Activated CD4-positive, alpha-beta memory T cell treated with anti-CD3 and anti-CD28 coated beads, Interleukin-2, amount 10 ng/mL, durations not matched to agents 7 days and 5 days (primary cell): ENCODE results near the gene PCSK6. TPM values are rescaled to one million over a fixed set of nuclear protein-coding genes. Genes with fewer than 3 reads are reported as not detected.

Experiments
- CTCF ChIA-PET: fragments of 350-600 bp; sonication (Branson Sonifier 250); formaldehyde crosslinking; loops from one replicate; lab custom pipeline; 2021; ENCODE audit warnings: antibody characterized with exemption, inconsistent platforms; lab: Charles Lee
- POLR2A ChIA-PET: fragments of 350-600 bp; sonication (Branson Sonifier 250); formaldehyde crosslinking; loops from one replicate; lab custom pipeline; 2021; ENCODE audit warnings: antibody characterized with exemption; lab: Charles Lee
- DNase-seq: peaks from one replicate; pipeline ENCODE4 v3.0.0-alpha.2; 2020
- H3K27ac Mint-ChIP-seq: one replicate; pipeline ENCODE4 v1.8.0; 2021; ENCODE audit warnings: mild to moderate bottlenecking, mixed read lengths
- H3K27me3 Mint-ChIP-seq: one replicate; pipeline ENCODE4 v1.8.0; 2021; ENCODE audit warnings: mixed read lengths
- H3K36me3 Mint-ChIP-seq: one replicate; pipeline ENCODE4 v1.8.0; 2021; ENCODE audit warnings: low read depth, mixed read lengths
- H3K4me1 Mint-ChIP-seq: one replicate; pipeline ENCODE4 v1.8.0; 2021; ENCODE audit warnings: mixed read lengths
- H3K4me3 Mint-ChIP-seq: one replicate; pipeline ENCODE4 v1.8.0; 2021; ENCODE audit warnings: mild to moderate bottlenecking, mixed read lengths
- H3K9me3 Mint-ChIP-seq: one replicate; pipeline ENCODE4 v1.8.0; 2021; ENCODE audit warnings: mixed read lengths
- total RNA-seq, 2 experiments: library from RNA; stranded (reverse); gene quantifications; one replicate each; pipeline ENCODE4 v1.2.3, GENCODE V29; 2021

The PCSK6 gene
- total RNA-seq, 2 experiments from 2014 or later, result 0.53 to 0.58 TPM

- Mint-ChIP-seq H3K27ac (no peak overlapping the region), H3K4me3 (no peak overlapping the region), H3K9me3 (no peaks in the 10 kb centered on the region), H3K36me3 (no peaks in the 10 kb centered on the region), H3K27me3 (peaks cover 17% of the 10 kb centered on the region), H3K4me1 (peaks cover 36% of the 10 kb centered on the region)
- ChIA-PET CTCF (interaction anchor here (0.7 to 3.2 kb wide), 19 partner anchors 8 to 486 kb away, joined by 3 to 22 read pairs (median 4); no protein-coding TSS in a partner anchor), POLR2A (interaction anchor here (0.7 to 1.6 kb wide), 2 partner anchors 18 to 208 kb away, joined by 3 to 4 read pairs; partner anchors contain the start of gene SNRPA1)
- no peak for DNase-seq
Observed at GRCh38 chr15:101502572-101503295, 13.2 kb upstream of the PCSK6 start.

DNA sequence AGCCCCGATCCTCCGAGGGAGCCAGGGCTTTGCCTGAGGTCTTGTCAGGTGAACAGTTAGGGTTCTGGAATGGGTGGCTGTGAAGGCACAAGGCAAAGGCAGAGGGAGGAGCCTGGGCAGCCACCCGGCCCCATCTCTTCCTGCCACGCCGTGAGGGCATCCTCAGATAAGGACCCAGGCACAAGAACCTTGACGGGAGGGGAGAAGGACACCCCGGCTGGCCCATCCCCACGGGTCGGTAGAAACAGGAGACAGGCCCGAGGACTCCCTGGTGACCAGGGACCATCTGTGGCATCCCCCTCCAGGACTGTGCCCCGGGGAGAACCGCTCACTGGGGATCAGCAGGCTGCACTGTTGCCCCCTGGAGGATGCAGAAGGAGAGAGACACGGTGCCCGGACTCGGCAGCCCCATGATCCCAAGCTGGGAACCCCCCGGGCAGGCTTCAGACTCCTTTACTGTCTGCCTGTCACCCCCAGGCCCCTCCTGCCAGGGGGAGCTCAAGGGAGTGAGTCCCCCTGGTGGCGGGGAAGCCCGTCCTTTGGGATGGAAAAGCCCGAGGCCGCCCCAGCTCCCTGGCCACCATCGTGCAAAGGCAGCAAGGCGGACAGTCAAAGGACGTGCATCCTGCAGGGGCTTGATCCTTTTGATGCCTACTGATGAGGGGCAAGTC lies 12.3 kb upstream of the PCSK6 start:
- H3K36me3 Mint-ChIP-seq, result no peaks in the 10 kb centered on the region
- H3K4me1 Mint-ChIP-seq, result peaks cover 44% of the 10 kb centered on the region
- peaks cover 16% of the 10 kb centered on the region for H3K27me3 Mint-ChIP-seq
- peak overlapping the region; percentile 40 for H3K4me3 Mint-ChIP-seq
- POLR2A ChIA-PET, result interaction anchor here (0.7 to 1.6 kb wide), 2 partner anchors 19 to 207 kb away, joined by 3 to 4 read pairs; partner anchors contain the start of gene SNRPA1
- DNase-seq, result peak; percentile 55
- CTCF ChIA-PET, result interaction anchor here (0.7 to 3.2 kb wide), 21 partner anchors 8 to 485 kb away, joined by 3 to 22 read pairs (median 4); no protein-coding TSS in a partner anchor
- no peaks in the 10 kb centered on the region for H3K9me3 Mint-ChIP-seq
- no peak overlapping the region for H3K27ac Mint-ChIP-seq

DNA sequence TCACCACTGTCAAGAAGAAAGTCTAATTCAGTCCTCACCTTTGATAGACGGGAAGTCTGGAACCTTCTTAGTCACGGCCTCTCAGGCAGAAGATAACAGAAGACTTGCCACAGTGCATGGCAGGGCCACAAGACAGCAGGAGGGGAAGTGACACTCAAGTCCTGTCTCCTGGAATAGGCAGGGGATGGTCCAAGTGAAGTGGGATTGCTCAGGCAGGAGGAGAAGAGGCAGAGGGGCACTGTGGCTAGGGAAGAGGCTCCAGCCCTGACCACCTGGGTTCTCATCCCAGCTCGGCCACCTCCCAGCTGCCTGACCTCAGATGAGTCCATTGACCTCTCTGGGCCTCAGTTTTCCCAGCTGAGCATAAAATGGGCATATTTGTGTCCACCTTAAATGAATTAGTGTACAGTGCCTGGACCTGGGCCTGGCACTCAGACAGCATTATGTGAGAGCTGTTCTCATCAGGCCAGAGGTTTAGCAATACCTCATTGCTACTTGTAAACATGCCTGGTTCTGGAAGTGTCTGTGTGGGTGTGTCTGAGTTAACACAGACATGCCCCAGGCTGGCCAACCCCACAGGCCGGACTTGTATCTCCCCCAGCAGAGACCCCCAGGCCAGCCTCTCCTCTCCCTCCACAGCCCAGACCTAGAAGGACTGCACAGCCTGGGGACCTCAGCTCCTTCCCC lies 11.5 kb upstream of the PCSK6 start:
- no peak overlapping the region for H3K4me3 Mint-ChIP-seq
- no peaks in the 10 kb centered on the region for H3K9me3 Mint-ChIP-seq
- POLR2A ChIA-PET, result interaction anchor here (1.6 kb wide), 1 partner anchor 206 kb away, joined by 4 read pairs; the partner anchor contains the start of gene SNRPA1
- H3K4me1 Mint-ChIP-seq, result peaks cover 52% of the 10 kb centered on the region
- H3K27ac Mint-ChIP-seq, result no peak overlapping the region
- DNase-seq, result no peak
- no peaks in the 10 kb centered on the region for H3K36me3 Mint-ChIP-seq
- CTCF ChIA-PET, result interaction anchor here (0.7 to 3.2 kb wide), 10 partner anchors 8 to 274 kb away, joined by 3 to 22 read pairs (median 8); no protein-coding TSS in a partner anchor
- peaks cover 23% of the 10 kb centered on the region for H3K27me3 Mint-ChIP-seq

DNA sequence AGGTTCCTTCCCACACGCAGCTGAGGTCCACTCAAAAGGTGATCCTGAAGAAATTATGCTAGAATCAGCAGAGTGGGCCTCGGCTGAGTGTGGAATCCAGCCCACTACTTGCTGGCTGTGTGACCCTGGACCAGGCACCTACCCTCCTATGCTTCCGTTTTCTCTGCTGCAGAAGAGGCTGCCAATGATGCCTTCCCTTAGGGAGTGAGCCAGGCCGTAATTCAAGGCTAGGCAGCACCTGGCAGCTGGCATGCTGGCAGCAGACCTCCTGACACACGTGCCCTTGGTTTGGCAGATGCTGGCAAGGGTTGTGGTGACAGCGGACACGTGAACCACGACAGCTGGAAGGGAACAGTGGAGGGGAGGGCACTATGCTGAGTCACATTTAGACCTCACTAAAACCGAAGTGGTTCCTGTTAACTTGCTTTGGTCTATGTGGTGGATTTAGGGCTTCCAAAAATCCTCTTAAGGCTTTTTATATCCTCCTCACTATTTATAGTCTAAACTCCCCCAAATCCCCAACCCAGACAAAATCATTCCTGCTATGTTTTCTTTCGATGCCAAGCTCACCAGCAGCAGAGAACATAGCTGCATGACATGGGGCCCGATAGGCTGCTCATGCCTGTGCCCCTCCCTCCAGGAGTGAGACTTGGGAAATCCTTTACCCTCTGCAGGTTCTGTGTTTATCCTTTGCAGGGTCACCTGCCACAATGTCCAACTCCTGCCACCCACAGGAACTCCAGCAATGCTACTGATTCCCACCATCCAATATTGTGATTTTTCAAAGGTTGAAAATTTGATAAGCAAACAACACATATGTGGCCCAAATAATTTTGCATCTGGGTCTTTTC lies 10.6 kb upstream of the PCSK6 start:
- ChIA-PET POLR2A (interaction anchor here (0.9 to 1.2 kb wide), 2 partner anchors 9 to 205 kb away, joined by 3 to 4 read pairs; partner anchors contain the start of gene SNRPA1), CTCF (interaction anchor here (0.8 to 3.2 kb wide), 3 partner anchors 27 to 180 kb away, joined by 3 to 22 read pairs (median 6); no protein-coding TSS in a partner anchor)
- no peak overlapping the region for H3K4me3 Mint-ChIP-seq

GRCh38 chr15:101498717-101499480 lies 9.4 kb upstream of the PCSK6 start:
- Mint-ChIP-seq H3K4me3 (no peak overlapping the region), H3K27me3 (peaks cover 40% of the 10 kb centered on the region), H3K9me3 (no peaks in the 10 kb centered on the region), H3K36me3 (no peaks in the 10 kb centered on the region), H3K4me1 (peaks cover 59% of the 10 kb centered on the region), H3K27ac (no peak overlapping the region)
- ChIA-PET CTCF (interaction anchor here (0.8 to 1.3 kb wide), 2 partner anchors 26 to 179 kb away, joined by 3 to 6 read pairs; no protein-coding TSS in a partner anchor), POLR2A (interaction anchor here (1.2 kb wide), 1 partner anchor 8 kb away, joined by 4 read pairs; no protein-coding TSS in a partner anchor)
- no peak for DNase-seq

More for the DNA sequence above, 10.6 kb upstream of the PCSK6 start:
- DNase-seq, result peak; percentile 63
- peaks cover 58% of the 10 kb centered on the region for H3K4me1 Mint-ChIP-seq
- H3K27me3 Mint-ChIP-seq, result peaks cover 29% of the 10 kb centered on the region
- H3K36me3 Mint-ChIP-seq, result no peaks in the 10 kb centered on the region
- H3K9me3 Mint-ChIP-seq, result no peaks in the 10 kb centered on the region
- no peak overlapping the region for H3K27ac Mint-ChIP-seq

- Mint-ChIP-seq H3K27ac (no peak overlapping the region), H3K9me3 (no peaks in the 10 kb centered on the region), H3K27me3 (peaks cover 41% of the 10 kb centered on the region), H3K4me1 (peaks cover 59% of the 10 kb centered on the region), H3K4me3 (no peak overlapping the region), H3K36me3 (no peaks in the 10 kb centered on the region)
- CTCF ChIA-PET, result no interaction called here
- no peak for DNase-seq
- POLR2A ChIA-PET, result no interaction called here
Observed at GRCh38 chr15:101498076-101498716, 8.7 kb upstream of the PCSK6 start.

DNA sequence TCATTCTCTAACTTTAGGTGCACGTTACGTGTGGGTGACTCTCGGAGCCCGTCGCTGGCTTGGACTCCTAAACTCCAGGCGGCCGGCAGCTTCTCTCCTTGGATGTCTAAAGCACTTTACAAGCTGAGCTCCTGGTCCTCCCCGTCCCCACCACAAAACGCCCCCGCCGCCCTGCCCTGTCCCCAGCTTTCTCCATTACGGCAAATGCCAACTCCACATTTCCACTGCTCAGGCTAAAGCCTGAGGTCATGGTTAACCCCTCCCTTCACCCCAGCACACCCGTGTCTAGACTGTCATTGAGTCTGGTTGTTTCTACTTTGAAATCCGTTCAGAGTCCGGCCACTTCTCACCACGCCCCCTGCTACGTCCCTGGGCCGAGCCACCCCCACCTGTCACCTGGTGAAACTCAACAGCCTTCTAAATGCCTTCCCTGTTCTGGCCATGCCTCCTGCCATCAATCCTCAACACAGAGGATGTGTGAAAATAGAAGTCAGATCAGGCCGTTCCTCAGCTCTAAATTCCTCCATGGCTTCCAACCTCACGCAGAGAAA lies 8.1 kb upstream of the PCSK6 start:
- H3K9me3 Mint-ChIP-seq, result no peaks in the 10 kb centered on the region
- POLR2A ChIA-PET, result no interaction called here
- H3K4me1 Mint-ChIP-seq, result peaks cover 59% of the 10 kb centered on the region
- DNase-seq, result no peak
- CTCF ChIA-PET, result interaction anchor here (0.8 kb wide), 1 partner anchor 36 kb away, joined by 3 read pairs; no protein-coding TSS in a partner anchor
- no peaks in the 10 kb centered on the region for H3K36me3 Mint-ChIP-seq
- peaks cover 43% of the 10 kb centered on the region for H3K27me3 Mint-ChIP-seq
- H3K4me3 Mint-ChIP-seq, result no peak overlapping the region
- no peak overlapping the region for H3K27ac Mint-ChIP-seq

GRCh38 chr15:101497017-101497416 lies 7.5 kb upstream of the PCSK6 start:
- Mint-ChIP-seq H3K4me1 (peaks cover 59% of the 10 kb centered on the region), H3K27me3 (peaks cover 48% of the 10 kb centered on the region), H3K36me3 (no peaks in the 10 kb centered on the region), H3K4me3 (no peak overlapping the region), H3K9me3 (no peaks in the 10 kb centered on the region), H3K27ac (no peak overlapping the region)
- ChIA-PET POLR2A (interaction anchor here (0.6 kb wide), 1 partner anchor 201 kb away, joined by 3 read pairs; no protein-coding TSS in a partner anchor), CTCF (interaction anchor here (0.8 kb wide), 1 partner anchor 35 kb away, joined by 3 read pairs; no protein-coding TSS in a partner anchor)
- DNase-seq, result no peak

DNA sequence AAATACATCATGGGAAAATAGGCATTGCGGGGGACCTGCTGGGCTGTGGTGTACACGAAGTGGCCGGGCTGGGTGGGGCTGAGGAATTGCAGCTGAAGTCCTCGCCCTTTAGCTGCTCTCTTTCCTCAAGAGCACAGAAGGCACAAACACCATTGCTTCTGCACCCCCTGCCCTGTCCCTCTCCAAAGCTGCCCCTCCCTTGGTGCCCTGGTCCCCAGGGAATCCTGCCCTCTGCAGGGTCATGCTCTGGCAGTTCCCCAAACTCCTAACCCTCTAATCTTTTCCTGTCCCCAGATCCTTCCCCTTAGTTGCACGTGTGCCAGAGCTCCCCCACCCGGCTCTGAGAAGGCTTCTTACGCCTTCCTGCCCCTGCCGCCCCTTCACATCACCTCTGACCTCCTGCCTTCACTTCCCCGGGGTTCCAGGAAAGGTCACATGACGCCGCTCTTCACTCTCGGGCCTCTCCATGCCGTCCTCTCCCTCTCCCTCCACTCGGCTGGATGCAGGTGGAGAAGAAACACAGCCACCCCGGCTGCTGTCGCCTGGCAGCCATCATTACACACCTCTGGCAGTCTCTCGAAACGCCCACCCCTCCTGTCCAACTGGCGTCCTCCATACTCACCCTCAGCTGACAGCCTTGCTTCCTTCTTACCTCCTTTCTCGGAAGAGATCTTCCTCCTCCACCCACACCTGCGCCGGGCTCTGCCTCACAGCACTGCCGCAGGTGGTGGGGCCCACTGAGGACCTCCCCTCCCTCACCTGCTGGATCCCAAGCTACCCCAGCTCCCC lies 6.9 kb upstream of the PCSK6 start:
- POLR2A ChIA-PET, result interaction anchor here (0.6 to 0.9 kb wide), 2 partner anchors 11 to 200 kb away, joined by 3 read pairs; no protein-coding TSS in a partner anchor
- Mint-ChIP-seq H3K4me1 (peaks cover 54% of the 10 kb centered on the region), H3K27me3 (peaks cover 55% of the 10 kb centered on the region), H3K4me3 (no peak overlapping the region), H3K27ac (no peak overlapping the region), H3K9me3 (no peaks in the 10 kb centered on the region), H3K36me3 (no peaks in the 10 kb centered on the region)
- DNase-seq, result no peak
- CTCF ChIA-PET, result interaction anchor here (0.6 to 0.8 kb wide), 2 partner anchors 35 to 896 kb away, joined by 3 read pairs; no protein-coding TSS in a partner anchor
